ENCODE data around the gene MTCP1.

MTCP1 gene, protein sequence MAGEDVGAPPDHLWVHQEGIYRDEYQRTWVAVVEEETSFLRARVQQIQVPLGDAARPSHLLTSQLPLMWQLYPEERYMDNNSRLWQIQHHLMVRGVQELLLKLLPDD

GRCh38 chrX:155070975-155071693 is at the start of gene MTCP1, which contains the start of the genes BRCC3 and CMC4:
Gene MTCP1, minus strand, starts transcription at chrX:155071136. Its CDS starts 5,126 bp downstream, at chrX:155066010.
Gene BRCC3, plus strand, starts transcription at chrX:155071508. Its CDS starts 20 bp downstream, at chrX:155071528.
Gene CMC4, minus strand, starts transcription at chrX:155071136. Its CDS starts 7,113 bp downstream, at chrX:155064023.
- DNase-seq: peak; percentile 70

GRCh38 chrX:155115174-155115819 is 44.4 kb upstream of the MTCP1 start:
- DNase-seq: no peak

GRCh38 chrX:155113097-155113496 is 42.2 kb upstream of the MTCP1 start:
- no peak for DNase-seq

- no peak for DNase-seq
Measured at GRCh38 chrX:155112171-155112570, 41.2 kb upstream of the MTCP1 start.

- no peak for DNase-seq
Measured at GRCh38 chrX:155108427-155108826, 37.5 kb upstream of the MTCP1 start.

GRCh38 chrX:155105919-155106318 is 35.0 kb upstream of the MTCP1 start:
- DNase-seq: no peak

- DNase-seq: no peak
Measured at GRCh38 chrX:155094468-155095061, 23.6 kb upstream of the MTCP1 start.

DNA sequence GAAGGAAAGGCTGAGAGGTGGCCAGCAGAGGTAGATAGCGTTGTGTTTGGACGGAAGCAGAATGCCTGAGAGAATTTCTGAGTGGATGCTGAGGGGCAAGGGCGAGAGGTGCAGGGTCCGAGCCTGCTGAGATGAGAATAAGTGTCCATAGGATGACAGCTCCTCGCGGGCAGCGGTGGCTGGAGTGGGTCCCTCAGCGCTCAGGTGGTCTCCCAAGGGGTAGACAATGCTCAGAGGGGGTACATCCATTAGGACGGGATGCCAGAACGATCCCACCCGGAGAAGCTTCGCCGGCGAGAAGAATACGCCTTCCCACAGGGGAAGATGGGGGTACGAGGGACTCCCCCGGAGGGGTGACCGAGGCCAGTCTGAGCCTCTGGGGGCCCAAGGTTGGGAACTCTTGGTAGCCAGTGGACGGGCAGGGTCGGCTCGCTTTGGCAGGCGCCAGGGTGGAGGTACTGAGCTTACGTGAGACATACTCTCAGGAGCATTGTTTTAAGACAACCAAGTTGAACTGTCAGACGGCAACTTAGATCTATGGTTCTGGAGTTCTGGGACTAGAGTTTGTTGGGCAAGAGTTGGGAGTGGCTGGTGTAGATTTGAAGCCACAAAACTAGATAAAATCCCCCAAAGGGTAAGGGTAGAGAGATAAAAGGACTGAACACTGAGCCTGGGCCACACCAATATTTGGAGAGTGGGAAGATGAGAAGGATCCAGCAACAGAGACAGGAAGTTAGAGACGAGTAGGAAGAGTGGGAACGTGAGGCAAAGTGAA is 16.2 kb upstream of the MTCP1 start:
- no peak for DNase-seq

DNA sequence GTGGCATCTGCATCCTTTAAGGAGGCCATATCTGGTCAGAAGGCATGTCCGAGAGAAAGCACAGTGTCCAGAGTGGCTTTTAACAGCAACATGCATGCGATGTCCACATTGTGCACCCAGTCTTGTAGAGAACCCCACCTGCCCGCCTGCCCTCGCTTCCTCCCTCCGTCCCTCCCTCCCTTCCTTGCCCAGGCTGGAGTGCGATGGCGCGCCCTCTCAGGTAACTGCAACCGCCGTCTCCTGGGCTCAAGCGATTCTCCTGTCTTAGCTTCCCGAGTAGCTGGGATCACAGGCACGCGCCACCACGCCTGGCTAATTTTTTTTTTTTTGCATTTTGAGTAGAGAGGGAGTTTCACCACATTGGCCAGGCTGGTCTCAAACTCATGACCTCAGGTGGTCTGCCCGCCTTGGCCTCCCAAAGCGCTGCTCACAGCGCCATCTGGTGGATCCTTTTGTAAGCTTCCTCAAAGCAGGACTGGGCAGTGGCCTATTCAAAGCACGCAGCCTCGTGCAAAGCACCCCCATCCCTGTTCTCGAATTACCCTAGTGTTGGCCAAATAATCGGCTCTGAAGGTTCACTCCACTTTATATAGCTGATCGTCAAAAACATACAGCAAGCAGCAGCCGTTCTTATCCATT is 15.4 kb upstream of the MTCP1 start:
- peak; percentile 34 for DNase-seq

DNA sequence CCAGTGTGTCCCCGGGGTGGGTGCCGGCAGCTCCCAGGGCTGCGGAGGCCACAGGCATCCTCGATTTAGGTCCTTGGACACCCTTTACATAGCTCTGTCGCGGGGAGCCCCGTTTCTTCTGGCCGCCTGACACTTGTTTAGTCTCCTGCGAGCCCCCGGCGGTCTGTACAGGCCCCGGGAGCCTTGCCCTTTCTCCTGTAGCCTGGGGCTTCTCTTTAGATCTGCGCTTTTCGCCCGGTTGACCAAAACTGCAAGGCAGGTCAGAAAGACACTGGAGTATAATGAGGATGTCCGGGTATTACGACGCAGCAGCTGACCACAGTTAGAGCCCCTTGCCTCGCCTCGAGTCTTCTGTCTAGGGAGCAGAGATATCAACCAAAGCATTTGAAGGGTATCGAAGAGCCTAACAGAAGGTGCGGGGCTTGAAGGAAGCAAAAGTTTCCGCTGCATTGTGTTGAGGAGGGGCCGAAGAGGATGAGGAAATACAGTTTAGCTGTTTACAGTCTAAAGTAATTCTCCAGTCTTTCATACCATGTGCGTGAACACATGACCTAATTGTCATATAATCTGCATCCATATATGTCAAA is 851 bp upstream of the MTCP1 start:
- peak; percentile 5 for DNase-seq

GRCh38 chrX:155070663-155070974 is 317 bp downstream of the MTCP1 start:
- DNase-seq: no peak

DNA sequence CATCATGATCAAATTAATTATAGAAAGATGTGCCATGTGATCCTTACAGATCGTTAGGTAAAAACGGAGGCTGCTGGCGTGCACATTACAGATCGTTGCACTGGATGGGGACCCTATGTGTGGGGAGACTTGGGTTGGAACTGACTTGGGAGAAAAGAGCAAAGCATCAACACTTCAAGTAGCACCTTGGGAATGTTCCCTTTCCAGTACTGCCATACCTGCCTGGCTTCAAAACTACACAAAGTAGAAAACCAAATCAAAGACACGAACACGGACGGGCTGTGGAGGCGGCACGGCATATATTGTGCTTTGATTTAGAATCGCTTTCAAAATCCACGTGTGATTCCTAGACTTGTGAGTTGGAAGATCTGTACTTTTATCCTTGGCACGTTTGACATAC is 898 bp downstream of the MTCP1 start:
- DNase-seq: no peak

GRCh38 chrX:155069414-155069813 is 1.5 kb downstream of the MTCP1 start:
- no peak for DNase-seq

DNA sequence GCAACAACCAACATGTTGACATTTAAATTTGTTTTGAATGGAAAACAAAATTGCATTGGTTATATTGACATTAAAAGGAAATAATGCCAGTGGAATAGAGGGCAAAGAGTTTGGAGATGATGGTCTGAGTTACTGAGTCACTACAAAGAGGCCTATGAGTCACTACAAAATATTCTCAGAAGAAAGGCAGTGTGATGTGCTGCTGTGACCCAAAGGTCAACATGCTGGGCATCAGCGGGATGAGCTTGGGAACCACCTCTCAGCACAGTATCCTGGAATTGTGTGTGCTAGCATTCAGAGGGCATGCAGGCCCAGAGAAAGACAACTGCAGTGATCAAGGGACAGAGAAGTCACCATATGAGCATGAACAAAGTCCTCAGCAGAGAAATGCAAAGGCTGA is 2.8 kb downstream of the MTCP1 start:
- no peak for DNase-seq

GRCh38 chrX:155065035-155065734 is 5.8 kb downstream of the MTCP1 start:
- no peak for DNase-seq

DNA sequence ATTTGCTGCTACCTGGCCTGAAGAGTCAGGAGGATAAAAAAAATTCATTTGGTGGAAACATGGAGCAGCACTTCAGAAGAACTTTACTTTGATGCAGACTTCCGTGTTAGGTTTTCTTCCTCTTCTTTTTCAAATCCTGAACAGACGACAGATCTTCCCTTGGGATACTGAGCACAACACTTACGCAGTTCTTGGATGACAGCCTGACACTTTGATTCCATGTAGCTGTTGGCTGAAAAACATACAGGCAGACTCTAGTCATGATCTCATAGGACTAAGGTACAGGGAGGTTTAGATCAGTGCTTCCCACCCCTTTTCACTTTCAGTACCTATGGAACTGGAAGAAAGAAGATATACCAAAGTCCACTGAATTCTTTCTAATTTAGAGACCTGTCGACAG is 9.2 kb downstream of the MTCP1 start:
- no peak for DNase-seq

DNA sequence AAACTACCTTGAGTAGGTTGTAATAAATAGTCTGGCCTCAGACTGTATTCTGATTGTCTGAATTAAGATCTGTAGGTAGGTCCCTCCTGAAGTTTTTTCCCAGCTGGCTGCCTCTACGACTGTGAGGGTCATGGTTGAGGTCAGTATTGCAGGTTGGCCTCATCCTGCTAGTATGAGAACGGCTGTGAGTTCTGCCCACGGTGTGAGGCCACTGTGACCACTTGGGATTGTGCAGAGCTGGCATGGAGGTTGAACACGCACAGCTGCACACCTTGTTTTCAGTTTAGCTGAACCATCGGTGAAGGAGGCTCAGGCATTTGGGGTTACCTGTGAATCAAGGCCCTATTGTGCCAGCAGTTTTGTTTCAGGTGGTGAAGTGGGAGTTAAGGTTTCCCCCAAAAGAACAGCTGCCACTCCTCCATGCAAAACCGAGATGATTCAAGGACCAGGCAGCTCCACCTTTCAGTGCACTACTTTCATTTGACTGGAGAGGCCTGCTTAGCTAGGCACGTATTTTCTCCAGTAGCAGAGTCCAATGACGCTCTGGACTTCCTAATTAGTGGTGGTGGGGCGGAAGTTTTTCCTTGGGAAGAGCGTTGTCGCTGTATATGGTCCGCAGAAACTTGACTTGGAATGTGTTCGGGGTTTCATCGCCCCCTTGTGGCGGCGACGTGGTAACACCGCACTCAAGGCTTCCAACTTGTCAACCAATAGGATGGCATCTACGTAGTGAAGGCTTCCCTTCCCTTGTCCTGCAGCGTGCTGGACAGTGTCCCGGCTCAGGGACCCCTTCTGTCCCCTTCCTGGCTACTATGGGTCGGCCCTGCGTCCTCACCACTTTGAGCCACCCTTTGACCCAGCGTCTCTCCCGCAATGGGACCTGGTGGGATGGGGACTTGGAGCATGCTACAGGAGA is 13.8 kb downstream of the MTCP1 start:
- peak; percentile 32 for DNase-seq

- DNase-seq: no peak
Measured at GRCh38 chrX:155056471-155056870, 14.5 kb downstream of the MTCP1 start.

DNA sequence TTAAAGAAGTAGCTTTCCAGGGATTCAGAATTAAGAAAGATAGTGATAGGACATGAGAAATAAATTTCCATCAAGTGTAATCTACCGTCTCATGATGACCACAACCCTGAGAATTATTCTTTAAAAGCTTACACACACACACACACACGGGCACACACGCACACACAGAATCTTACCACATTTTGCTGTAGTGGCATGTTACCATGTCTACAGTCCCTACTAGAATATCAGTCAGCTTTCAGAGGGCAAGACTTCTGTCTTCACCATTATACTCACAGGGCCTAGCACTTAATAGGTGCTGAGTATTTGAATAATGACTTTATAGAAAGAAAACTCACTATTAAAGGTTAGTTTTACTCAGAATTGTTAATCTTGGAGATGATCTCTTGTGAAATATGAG is 15.4 kb downstream of the MTCP1 start:
- no peak for DNase-seq

DNA sequence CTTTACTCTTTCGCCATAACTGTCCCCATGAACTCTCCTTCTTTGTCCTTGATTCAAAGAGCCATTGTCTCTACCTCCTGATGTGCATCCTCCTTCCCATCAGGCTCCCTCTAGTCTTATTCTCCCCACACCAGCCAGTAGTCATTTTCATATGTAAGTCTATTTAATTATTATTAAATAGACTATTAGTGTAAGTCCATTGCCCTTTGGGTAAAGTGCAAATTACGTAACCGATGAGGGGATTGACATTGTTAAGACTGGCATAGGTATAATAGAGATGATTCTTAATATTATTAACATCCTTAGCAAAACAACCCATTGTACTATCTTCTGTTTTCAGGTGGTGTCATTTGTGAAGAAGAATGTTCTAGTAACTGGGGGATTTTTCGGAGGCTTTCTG is 16.7 kb downstream of the MTCP1 start:
- no peak for DNase-seq

DNA sequence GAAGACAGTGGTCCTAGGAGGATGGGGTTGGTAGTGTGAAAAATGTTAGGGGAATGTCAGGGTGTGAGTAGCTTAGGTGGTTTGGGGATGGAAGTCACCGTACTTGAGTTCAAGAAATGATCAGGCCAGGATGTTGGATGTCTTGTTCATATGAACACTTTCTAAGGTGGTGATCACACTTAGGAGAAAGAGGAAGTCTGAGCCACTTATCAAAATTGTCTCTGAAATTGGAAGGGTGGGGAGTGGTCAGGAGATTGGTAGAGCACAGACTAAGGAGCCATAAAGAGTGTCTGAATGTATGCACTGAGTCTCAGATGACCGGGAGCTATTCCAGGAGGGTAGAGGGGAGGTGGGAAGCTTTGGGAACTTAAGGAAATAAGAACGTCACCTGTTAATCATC is 17.3 kb downstream of the MTCP1 start:
- DNase-seq: no peak
